Measurements from ENCODE around the gene DPEP1.

The DPEP1 gene

GRCh38 chr16:89678258-89678657 lies 64.8 kb downstream of the DPEP1 start:
- FAIRE-seq = no peak
- DNase-seq (ENCODE audit: insufficient read length, low spot score) = no peak

GRCh38 chr16:89685916-89686315 lies 72.5 kb downstream of the DPEP1 start:
- DNase-seq (ENCODE audit: insufficient read length, low spot score) (no peak), FAIRE-seq (no peak)

- peak; percentile 88 for FAIRE-seq
These were observed 73.2 kb downstream of the DPEP1 start, which contains the start of gene CDK10 for GRCh38 chr16:89686520-89687091. Gene CDK10, plus strand, starts transcription at chr16:89686689. Its CDS starts 22 bp downstream, at chr16:89686711.

GRCh38 chr16:89687092-89687940 lies 73.9 kb downstream of the DPEP1 start:
- FAIRE-seq = peak; percentile 80
- DNase-seq (ENCODE audit: insufficient read length, low spot score) = peak; percentile 89

More at GRCh38 chr16:89686520-89687091, 73.2 kb downstream of the DPEP1 start, which contains the start of gene CDK10:
- peak; percentile 98 for DNase-seq (ENCODE audit: insufficient read length, low spot score)

Data from GM19239 (cell line).